Measurements from ENCODE around the gene KCNMA1. TPM values are rescaled to one million over a fixed set of nuclear protein-coding genes. Genes with fewer than 3 reads are reported as not detected.

KCNMA1 gene
- polyA plus RNA-seq, 1 donor = 15.2 TPM

GRCh38 chr10:77005871-77006270 lies 631.7 kb downstream of the KCNMA1 start:
- DNase-seq = no peak

- DNase-seq = peak; percentile 78
These were observed 632.6 kb downstream of the KCNMA1 start for GRCh38 chr10:77004917-77005564.

GRCh38 chr10:77002872-77003271 lies 634.7 kb downstream of the KCNMA1 start:
- DNase-seq = no peak

GRCh38 chr10:77001206-77001605 lies 636.4 kb downstream of the KCNMA1 start:
- no peak for DNase-seq

GRCh38 chr10:76998451-76998850 lies 639.2 kb downstream of the KCNMA1 start:
- no peak for DNase-seq

GRCh38 chr10:76997631-76998030 lies 640.0 kb downstream of the KCNMA1 start:
- no peak for DNase-seq

- DNase-seq = no peak
These were observed 642.6 kb downstream of the KCNMA1 start for GRCh38 chr10:76995023-76995422.

- DNase-seq = no peak
These were observed 644.4 kb downstream of the KCNMA1 start for GRCh38 chr10:76993213-76993612.

GRCh38 chr10:76992467-76992866 lies 645.1 kb downstream of the KCNMA1 start:
- DNase-seq = no peak

GRCh38 chr10:76991621-76992020 lies 646.0 kb downstream of the KCNMA1 start:
- peak; percentile 62 for DNase-seq

- DNase-seq = no peak
These were observed 647.0 kb downstream of the KCNMA1 start for GRCh38 chr10:76990561-76990960.

GRCh38 chr10:76984559-76985443 lies 652.8 kb downstream of the KCNMA1 start:
- peak; percentile 86 for DNase-seq

- no peak for DNase-seq
These were observed 654.0 kb downstream of the KCNMA1 start for GRCh38 chr10:76983624-76984023.

GRCh38 chr10:76982671-76983070 lies 654.9 kb downstream of the KCNMA1 start:
- no peak for DNase-seq

GRCh38 chr10:76981251-76981650 lies 656.4 kb downstream of the KCNMA1 start:
- no peak for DNase-seq

GRCh38 chr10:76977901-76978300 lies 659.7 kb downstream of the KCNMA1 start:
- DNase-seq = no peak

- DNase-seq = no peak
These were observed 660.6 kb downstream of the KCNMA1 start for GRCh38 chr10:76977046-76977445.

- no peak for DNase-seq
These were observed 661.5 kb downstream of the KCNMA1 start for GRCh38 chr10:76976142-76976541.

- no peak for DNase-seq
These were observed 662.5 kb downstream of the KCNMA1 start for GRCh38 chr10:76975126-76975525.

GRCh38 chr10:76974017-76974691 lies 663.5 kb downstream of the KCNMA1 start:
- DNase-seq = no peak

- peak; percentile 77 for DNase-seq
These were observed 664.3 kb downstream of the KCNMA1 start for GRCh38 chr10:76973091-76974016.

GRCh38 chr10:76972541-76972940 lies 665.1 kb downstream of the KCNMA1 start:
- no peak for DNase-seq

All from hindlimb muscle (tissue), 1 donor.